ENCODE measurements around the gene ZBTB3.

GRCh38 chr11:62791501-62792201, 37.7 kb upstream of the ZBTB3 start, which contains the start of gene TMEM223:
- TF ChIP-seq RAD21 (IDR thresholded peaks at IDR 0.05 in 1 of 2, conservative IDR thresholded peaks at IDR 0.05 in 1 of 2; ENCODE audit: low read depth in 2 of 2, low read length in 2 of 2), result no peak
- no peak; a peak in 1 of 4 replicates for TF ChIP-seq CTCF (IDR thresholded peaks at IDR 0.05; ENCODE audit: control extremely low read depth in 1 of 3, insufficient read depth in 1 of 3, low read depth in 1 of 3, low read length in 3 of 3)
- peak; percentile 86 to 88 for TF ChIP-seq POLR2A (IDR thresholded peaks at IDR 0.05; ENCODE audit: control extremely low read depth in 1 of 2, low read depth in 2 of 2, low read length in 2 of 2)
- no peak for TF ChIP-seq SP1 (IDR thresholded peaks at IDR 0.05; ENCODE audit: low read depth, low read length)
- TF ChIP-seq RFX5 (IDR thresholded peaks at IDR 0.05; ENCODE audit: borderline replicate concordance, low read depth, low read length), result no peak
